C4-2B (cell line): ENCODE results near the gene RNPC3.

Source experiments
- H3K27ac ChIP-seq: fragments of 450-650 bp; 2 replicates; pipeline ENCODE4 v1.5.1; 2017
- CTCF ChIP-seq: fragments of 450-650 bp; conservative IDR thresholded peaks from 2 replicates; pipeline ENCODE4 v1.5.1; 2017; ENCODE audit warnings: mild to moderate bottlenecking
- ZFX ChIP-seq: fragments of 450-650 bp; IDR thresholded peaks from 2 replicates; pipeline ENCODE4 v1.6.1; 2017

Gene RNPC3

GRCh38 chr1:103513711-103514110, 11.8 kb upstream of the RNPC3 start:
- H3K27ac ChIP-seq: no peak overlapping the region
- TF ChIP-seq CTCF (no peak), ZFX (no peak)

- peak; percentile 84 for TF ChIP-seq CTCF
- TF ChIP-seq ZFX: no peak
- no peak overlapping the region for H3K27ac ChIP-seq
These were observed 10.5 kb upstream of the RNPC3 start for GRCh38 chr1:103514920-103515503.

GRCh38 chr1:103516283-103516682, 9.2 kb upstream of the RNPC3 start:
- no peak overlapping the region for H3K27ac ChIP-seq
- no peak for TF ChIP-seq CTCF
- TF ChIP-seq ZFX: no peak

- no peak for TF ChIP-seq ZFX
- no peak for TF ChIP-seq CTCF
- no peak overlapping the region for H3K27ac ChIP-seq
These were observed 8.8 kb upstream of the RNPC3 start for GRCh38 chr1:103516693-103517092.

- no peak for TF ChIP-seq CTCF
- TF ChIP-seq ZFX: no peak
- no peak overlapping the region for H3K27ac ChIP-seq
These were observed 8.0 kb upstream of the RNPC3 start for GRCh38 chr1:103517380-103518047.

GRCh38 chr1:103520822-103521221, 4.7 kb upstream of the RNPC3 start:
- TF ChIP-seq ZFX (no peak), CTCF (no peak)
- no peak overlapping the region for H3K27ac ChIP-seq

GRCh38 chr1:103523346-103523745, 2.2 kb upstream of the RNPC3 start:
- TF ChIP-seq ZFX: no peak
- TF ChIP-seq CTCF: no peak
- no peak overlapping the region for H3K27ac ChIP-seq
